ENCODE results near the gene AQP6. TPM values are rescaled to one million over a fixed set of nuclear protein-coding genes. Genes with fewer than 3 reads are reported as not detected.

The AQP6 gene
- total and polyA plus RNA-seq, 10 donors, result 0.03 to 0.36 TPM; not detected in 8

- Histone ChIP-seq H3K27ac (no peak overlapping the region), H3K4me1 (peaks cover 5 to 33% (median 15%) of the 10 kb centered on the region in 6 donors), H3K9me3 (no peaks in the 10 kb centered on the region), H3K27me3 (replicated peaks in 1 of 7) (peaks cover 0 to 2% (median 0%) of the 10 kb centered on the region in 7 donors), H3K4me3 (no peak overlapping the region), H3K36me3 (no peaks in the 10 kb centered on the region)
- TF ChIP-seq POLR2AphosphoS5 (IDR thresholded peaks at IDR 0.05) (no peak), POLR2A (IDR thresholded peaks at IDR 0.05) (no peak)
- TF ChIP-seq, protein P1, sequence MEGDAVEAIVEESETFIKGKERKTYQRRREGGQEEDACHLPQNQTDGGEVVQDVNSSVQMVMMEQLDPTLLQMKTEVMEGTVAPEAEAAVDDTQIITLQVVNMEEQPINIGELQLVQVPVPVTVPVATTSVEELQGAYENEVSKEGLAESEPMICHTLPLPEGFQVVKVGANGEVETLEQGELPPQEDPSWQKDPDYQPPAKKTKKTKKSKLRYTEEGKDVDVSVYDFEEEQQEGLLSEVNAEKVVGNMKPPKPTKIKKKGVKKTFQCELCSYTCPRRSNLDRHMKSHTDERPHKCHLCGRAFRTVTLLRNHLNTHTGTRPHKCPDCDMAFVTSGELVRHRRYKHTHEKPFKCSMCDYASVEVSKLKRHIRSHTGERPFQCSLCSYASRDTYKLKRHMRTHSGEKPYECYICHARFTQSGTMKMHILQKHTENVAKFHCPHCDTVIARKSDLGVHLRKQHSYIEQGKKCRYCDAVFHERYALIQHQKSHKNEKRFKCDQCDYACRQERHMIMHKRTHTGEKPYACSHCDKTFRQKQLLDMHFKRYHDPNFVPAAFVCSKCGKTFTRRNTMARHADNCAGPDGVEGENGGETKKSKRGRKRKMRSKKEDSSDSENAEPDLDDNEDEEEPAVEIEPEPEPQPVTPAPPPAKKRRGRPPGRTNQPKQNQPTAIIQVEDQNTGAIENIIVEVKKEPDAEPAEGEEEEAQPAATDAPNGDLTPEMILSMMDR (IDR thresholded peaks at IDR 0.05 in 8 of 11, conservative IDR thresholded peaks at IDR 0.05 in 3 of 11), result no peak
- DNase-seq, result no peak
- intact Hi-C loops (cut with DNase I; ENCODE audit: low total_unique reads), result no loop called here
- WGBS, 5 donors, result 79 to 100% (median 93%) methylated on average over 1 of the region's 1 CpG
Measured at GRCh38 chr12:49943625-49943960, 29.2 kb upstream of the AQP6 start.

DNA sequence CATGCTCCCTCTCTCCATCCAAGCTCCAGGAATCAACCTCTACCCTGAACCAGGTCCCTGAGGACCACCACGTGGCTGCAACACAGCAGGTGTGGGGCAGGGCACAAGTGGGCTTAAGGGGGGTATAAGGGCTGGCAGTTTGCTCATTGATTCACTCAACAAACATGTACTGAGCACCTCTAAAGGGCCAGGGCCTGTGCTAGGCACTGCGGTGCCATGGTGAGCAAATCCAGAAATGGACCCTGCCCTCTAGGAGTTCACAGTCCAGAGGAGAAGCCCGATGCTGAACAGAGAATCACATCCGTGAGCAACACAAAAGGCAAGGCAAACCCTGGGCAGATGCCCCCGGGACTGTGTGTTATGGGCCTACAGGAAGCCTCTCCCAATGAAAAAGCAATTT lies 28.7 kb upstream of the AQP6 start:
- Histone ChIP-seq H3K36me3 (no peaks in the 10 kb centered on the region), H3K27ac (peak overlapping the region in 1 of 8 donors; percentile 58), H3K27me3 (replicated peaks in 1 of 7) (peaks cover 0 to 7% (median 0%) of the 10 kb centered on the region in 7 donors), H3K4me3 (no peak overlapping the region), H3K9me3 (no peaks in the 10 kb centered on the region), H3K4me1 (peaks cover 5 to 33% (median 15%) of the 10 kb centered on the region in 6 donors)
- peak; percentile 40 for DNase-seq
- intact Hi-C loops (cut with DNase I; ENCODE audit: low total_unique reads), result no loop called here
- TF ChIP-seq POLR2A (IDR thresholded peaks at IDR 0.05), result no peak
- TF ChIP-seq, protein P1 (IDR thresholded peaks at IDR 0.05 in 8 of 11, conservative IDR thresholded peaks at IDR 0.05 in 3 of 11), result no peak
- 79 to 90% (median 88%) methylated on average over 5 of the region's 5 CpGs for WGBS, 5 donors

- Histone ChIP-seq H3K27me3 (replicated peaks in 1 of 7) (peaks cover 0 to 13% (median 0%) of the 10 kb centered on the region in 7 donors), H3K36me3 (no peaks in the 10 kb centered on the region), H3K9me3 (no peaks in the 10 kb centered on the region), H3K4me1 (peaks cover 5 to 33% (median 15%) of the 10 kb centered on the region in 6 donors), H3K4me3 (no peak overlapping the region), H3K27ac (peak overlapping the region in 2 of 8 donors; percentile 58)
- peak; percentile 69 for DNase-seq
- TF ChIP-seq POLR2AphosphoS5 (IDR thresholded peaks at IDR 0.05) (no peak), POLR2A (IDR thresholded peaks at IDR 0.05) (no peak)
- TF ChIP-seq, protein P1 (IDR thresholded peaks at IDR 0.05 in 8 of 11, conservative IDR thresholded peaks at IDR 0.05 in 3 of 11), result no peak
- 66 to 91% (median 76%) methylated on average over 3 of the region's 3 CpGs for WGBS, 5 donors
- intact Hi-C loops (cut with DNase I; ENCODE audit: low total_unique reads), result no loop called here
Measured at GRCh38 chr12:49944718-49945117, 28.0 kb upstream of the AQP6 start.

DNA sequence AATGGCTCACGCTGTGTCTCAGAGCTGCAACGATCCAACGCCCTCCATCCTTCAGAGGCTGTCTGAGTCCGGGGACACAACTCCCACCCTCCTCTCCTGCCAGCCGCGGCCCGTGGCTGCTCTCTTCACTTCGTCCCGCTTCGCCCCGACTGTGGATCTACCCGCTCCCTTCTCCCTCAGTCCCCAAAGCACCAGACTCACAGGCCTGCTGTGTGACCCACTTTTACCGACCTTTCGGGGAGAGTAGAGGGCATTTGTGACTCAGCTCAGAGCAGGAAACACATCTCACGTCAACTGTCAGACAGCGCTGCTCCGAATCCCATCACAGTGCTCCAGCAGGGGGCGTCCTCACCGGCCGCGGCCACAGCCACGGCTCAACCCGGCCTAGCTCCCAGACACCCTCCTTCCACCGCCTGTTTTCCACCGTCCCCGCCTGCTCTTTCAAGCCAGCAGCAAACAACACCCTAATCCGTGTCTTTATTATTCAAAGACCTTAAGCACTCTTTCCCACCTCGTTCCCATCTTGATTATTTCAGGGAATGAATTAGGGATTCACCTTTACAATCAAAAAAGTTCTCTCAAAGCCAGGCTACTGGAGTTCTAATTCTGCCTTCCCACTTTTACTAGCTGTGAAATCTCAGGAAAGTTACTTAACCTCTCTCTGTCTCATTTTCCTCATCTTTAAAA lies 27.2 kb upstream of the AQP6 start:
- Histone ChIP-seq H3K27me3 (replicated peaks in 1 of 7) (peaks cover 0 to 21% (median 0%) of the 10 kb centered on the region in 7 donors), H3K4me1 (peaks cover 5 to 33% (median 15%) of the 10 kb centered on the region in 6 donors), H3K4me3 (peak overlapping the region in 3 of 8 donors; percentile 16 to 62 (median 24)), H3K9me3 (no peaks in the 10 kb centered on the region), H3K27ac (peak overlapping the region in 6 of 8 donors; percentile 14 to 66 (median 50)), H3K36me3 (no peaks in the 10 kb centered on the region)
- TF ChIP-seq POLR2A (IDR thresholded peaks at IDR 0.05), result no peak
- peak in 2 of 3 donors; percentile 55 to 64 for TF ChIP-seq POLR2AphosphoS5 (IDR thresholded peaks at IDR 0.05)
- TF ChIP-seq, protein P1 (IDR thresholded peaks at IDR 0.05 in 8 of 11, conservative IDR thresholded peaks at IDR 0.05 in 3 of 11), result peak; percentile 52 to 92 (median 75)
- intact Hi-C loops (cut with DNase I; ENCODE audit: low total_unique reads), result no loop called here
- DNase-seq, result peak; percentile 90
- WGBS, 5 donors, result 5 to 13% (median 10%) methylated on average over 28 of the region's 28 CpGs

All from spleen (tissue), 11 donors.